Suprapubic skin (tissue), 4 donors: ENCODE measurements around the gene ADAMTS2. TPM values are rescaled to one million over a fixed set of nuclear protein-coding genes. Genes with fewer than 3 reads are reported as not detected.

ENCODE experiments used
- DNase-seq, 2 donors: peaks; one replicate each; pipeline ENCODE4 v3.0.0-alpha.2; 2019; ENCODE audit warnings: low spot score in 2 of 2
- H3K27ac ChIP-seq: fragments of 200-600 bp; sonication (generic); one replicate; pipeline ENCODE4 v1.5.1; 2019
- H3K27me3 ChIP-seq: fragments of 200-600 bp; sonication (generic); one replicate; pipeline ENCODE4 v1.5.1; 2019
- H3K36me3 ChIP-seq: fragments of 200-600 bp; sonication (generic); one replicate; pipeline ENCODE4 v1.5.1; 2019
- H3K4me1 ChIP-seq: fragments of 200-600 bp; sonication (generic); one replicate; pipeline ENCODE4 v1.5.1; 2019
- H3K4me3 ChIP-seq: fragments of 200-600 bp; sonication (generic); one replicate; pipeline ENCODE4 v1.5.1; 2019; ENCODE audit warnings: mild to moderate bottlenecking
- H3K9me3 ChIP-seq: fragments of 200-600 bp; sonication (generic); one replicate; pipeline ENCODE4 v1.5.1; 2019
- EP300 ChIP-seq: sonication (generic); formaldehyde crosslinking; IDR thresholded peaks from one replicate; pipeline ENCODE4 v1.6.1; 2017; ENCODE audit warnings: antibody characterized with exemption
- POLR2A ChIP-seq, 2 donors: fragments of 450-650 bp; IDR thresholded peaks; one replicate each; pipeline ENCODE4 v1.6.1; 2017; ENCODE audit warnings: antibody characterized with exemption in 2 of 2, mild to moderate bottlenecking in 2 of 2, moderate library complexity in 2 of 2
- POLR2AphosphoS5 ChIP-seq, 3 donors: sonication (generic); formaldehyde crosslinking; IDR thresholded peaks; one replicate each; pipeline ENCODE4 v1.6.1; 2017; ENCODE audit warnings: antibody characterized with exemption in 3 of 3
- WGBS: methylation state at CpG from one replicate; pipeline ENCODE4 v1.1.5; 2018; 5-methylcytosine and 5-hydroxymethylcytosine counted together
- total RNA-seq, 4 donors: library from RNA; depleted of rRNA; stranded (reverse); fragments of >200 nt; gene quantifications; one replicate each; pipeline ENCODE4 v1.1.0, GENCODE V29; 2016
- TF ChIP-seq, protein P1 (sequence below), 2 donors: fragments of 200-600 bp in 1 of 2; fragments of 450-650 bp in 1 of 2; sonication (generic) in 1 of 2; IDR thresholded peaks; one replicate each; pipeline ENCODE4 v1.5.1; 2016 to 2019; ENCODE audit warnings: antibody characterized with exemption in 2 of 2, mild to moderate bottlenecking in 1 of 2, moderate library complexity in 1 of 2

ADAMTS2 gene
- total RNA-seq, 4 donors from 2014 or later = 3.1 to 5.5 (median 4.3) TPM

DNA sequence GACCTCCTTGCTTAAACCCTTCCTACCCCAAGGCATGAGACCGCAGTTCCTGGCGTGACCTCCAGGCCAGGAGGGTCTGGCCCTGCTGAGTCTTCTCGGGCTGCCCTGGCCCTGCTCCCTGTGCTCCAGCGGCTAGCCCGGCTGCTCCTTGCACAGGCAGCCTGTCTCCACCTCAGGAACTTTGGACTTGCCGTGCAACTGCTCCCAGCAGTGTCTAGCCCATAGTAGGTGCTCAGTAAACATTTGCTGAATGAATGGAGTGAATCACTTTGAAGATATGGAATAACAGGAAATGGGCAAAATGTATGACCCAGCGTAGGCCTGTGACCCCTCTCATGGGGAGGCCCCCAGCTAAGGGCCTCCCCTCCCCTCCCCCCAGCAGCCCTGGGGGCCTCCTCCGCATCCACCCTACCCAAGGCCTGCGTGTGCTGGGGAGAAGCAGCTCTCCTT is 158.0 kb downstream of the ADAMTS2 start:
- H3K27me3 ChIP-seq = peaks cover 17% of the 10 kb centered on the region
- TF ChIP-seq EP300 (no peak), POLR2A (IDR thresholded peaks at IDR 0.05) (no peak), POLR2AphosphoS5 (IDR thresholded peaks at IDR 0.05) (no peak)
- TF ChIP-seq, protein P1, sequence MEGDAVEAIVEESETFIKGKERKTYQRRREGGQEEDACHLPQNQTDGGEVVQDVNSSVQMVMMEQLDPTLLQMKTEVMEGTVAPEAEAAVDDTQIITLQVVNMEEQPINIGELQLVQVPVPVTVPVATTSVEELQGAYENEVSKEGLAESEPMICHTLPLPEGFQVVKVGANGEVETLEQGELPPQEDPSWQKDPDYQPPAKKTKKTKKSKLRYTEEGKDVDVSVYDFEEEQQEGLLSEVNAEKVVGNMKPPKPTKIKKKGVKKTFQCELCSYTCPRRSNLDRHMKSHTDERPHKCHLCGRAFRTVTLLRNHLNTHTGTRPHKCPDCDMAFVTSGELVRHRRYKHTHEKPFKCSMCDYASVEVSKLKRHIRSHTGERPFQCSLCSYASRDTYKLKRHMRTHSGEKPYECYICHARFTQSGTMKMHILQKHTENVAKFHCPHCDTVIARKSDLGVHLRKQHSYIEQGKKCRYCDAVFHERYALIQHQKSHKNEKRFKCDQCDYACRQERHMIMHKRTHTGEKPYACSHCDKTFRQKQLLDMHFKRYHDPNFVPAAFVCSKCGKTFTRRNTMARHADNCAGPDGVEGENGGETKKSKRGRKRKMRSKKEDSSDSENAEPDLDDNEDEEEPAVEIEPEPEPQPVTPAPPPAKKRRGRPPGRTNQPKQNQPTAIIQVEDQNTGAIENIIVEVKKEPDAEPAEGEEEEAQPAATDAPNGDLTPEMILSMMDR (IDR thresholded peaks at IDR 0.05) = no peak
- H3K4me3 ChIP-seq = no peak overlapping the region

DNA sequence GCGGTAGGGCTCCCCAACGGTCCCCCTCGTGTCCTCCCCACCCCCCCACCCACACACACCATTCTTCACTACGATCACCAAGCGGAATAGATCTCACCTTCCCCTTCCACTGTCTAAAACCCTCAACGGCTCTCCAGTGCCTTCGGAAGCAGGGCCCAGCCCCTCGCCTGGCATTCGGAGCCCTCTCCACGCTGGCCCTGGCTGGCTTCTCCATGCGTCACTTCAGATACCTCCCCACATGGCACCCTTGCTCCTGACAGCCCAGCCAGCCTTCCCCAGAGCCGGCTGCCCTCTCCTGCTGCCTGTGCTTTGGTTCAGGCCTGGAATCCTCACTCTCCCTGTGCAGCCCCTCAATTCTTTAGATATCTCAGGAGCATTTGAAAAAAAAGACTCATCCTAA is 158.5 kb downstream of the ADAMTS2 start:
- TF ChIP-seq, protein P1 (IDR thresholded peaks at IDR 0.05) = no peak
- TF ChIP-seq POLR2A (IDR thresholded peaks at IDR 0.05) = no peak
- H3K9me3 ChIP-seq = no peaks in the 10 kb centered on the region
- DNase-seq = no peak
- H3K36me3 ChIP-seq = no peaks in the 10 kb centered on the region
- 91% methylated on average over 11 of the region's 12 CpGs for WGBS
- H3K4me3 ChIP-seq = no peak overlapping the region
- H3K4me1 ChIP-seq = no peaks in the 10 kb centered on the region
- peaks cover 17% of the 10 kb centered on the region for H3K27me3 ChIP-seq
- no peak overlapping the region for H3K27ac ChIP-seq

More for the DNA sequence above, 158.0 kb downstream of the ADAMTS2 start:
- H3K9me3 ChIP-seq = no peaks in the 10 kb centered on the region
- H3K27ac ChIP-seq = no peak overlapping the region
- WGBS = 87% methylated on average over 8 of the region's 9 CpGs
- no peaks in the 10 kb centered on the region for H3K4me1 ChIP-seq
- DNase-seq = no peak
- no peaks in the 10 kb centered on the region for H3K36me3 ChIP-seq

DNA sequence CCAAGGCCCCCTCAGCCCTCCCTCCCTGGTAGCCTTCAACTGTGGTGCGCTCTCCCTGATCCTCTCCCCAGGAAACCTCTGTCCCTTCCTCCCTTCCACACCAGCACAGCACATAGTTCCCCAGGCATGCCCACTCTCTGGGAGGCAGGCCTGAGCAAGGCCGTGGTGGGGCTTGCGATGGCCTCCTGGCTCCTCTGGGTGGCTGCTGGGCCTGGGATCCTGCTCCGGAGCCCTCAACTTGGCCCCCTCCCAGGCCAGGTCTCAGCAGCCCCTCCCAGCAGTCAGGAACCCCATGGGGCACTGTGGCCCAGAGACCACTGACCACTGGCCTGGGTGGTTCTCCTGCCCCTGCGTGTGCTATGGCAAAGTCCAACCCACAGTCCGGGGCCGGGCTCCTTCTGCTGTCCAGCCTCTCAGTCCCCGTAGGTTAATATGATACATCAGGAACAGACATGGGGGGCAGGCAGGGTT is 159.3 kb downstream of the ADAMTS2 start:
- H3K27ac ChIP-seq = no peak overlapping the region
- TF ChIP-seq POLR2A (IDR thresholded peaks at IDR 0.05) (no peak), POLR2AphosphoS5 (IDR thresholded peaks at IDR 0.05) (no peak), EP300 (no peak)
- TF ChIP-seq, protein P1 (IDR thresholded peaks at IDR 0.05) = no peak
- H3K36me3 ChIP-seq = no peaks in the 10 kb centered on the region
- no peak for DNase-seq
- WGBS = 86% methylated on average over 7 of the region's 8 CpGs
- no peaks in the 10 kb centered on the region for H3K4me1 ChIP-seq
- peaks cover 12% of the 10 kb centered on the region for H3K27me3 ChIP-seq
- no peaks in the 10 kb centered on the region for H3K9me3 ChIP-seq
- no peak overlapping the region for H3K4me3 ChIP-seq

DNA sequence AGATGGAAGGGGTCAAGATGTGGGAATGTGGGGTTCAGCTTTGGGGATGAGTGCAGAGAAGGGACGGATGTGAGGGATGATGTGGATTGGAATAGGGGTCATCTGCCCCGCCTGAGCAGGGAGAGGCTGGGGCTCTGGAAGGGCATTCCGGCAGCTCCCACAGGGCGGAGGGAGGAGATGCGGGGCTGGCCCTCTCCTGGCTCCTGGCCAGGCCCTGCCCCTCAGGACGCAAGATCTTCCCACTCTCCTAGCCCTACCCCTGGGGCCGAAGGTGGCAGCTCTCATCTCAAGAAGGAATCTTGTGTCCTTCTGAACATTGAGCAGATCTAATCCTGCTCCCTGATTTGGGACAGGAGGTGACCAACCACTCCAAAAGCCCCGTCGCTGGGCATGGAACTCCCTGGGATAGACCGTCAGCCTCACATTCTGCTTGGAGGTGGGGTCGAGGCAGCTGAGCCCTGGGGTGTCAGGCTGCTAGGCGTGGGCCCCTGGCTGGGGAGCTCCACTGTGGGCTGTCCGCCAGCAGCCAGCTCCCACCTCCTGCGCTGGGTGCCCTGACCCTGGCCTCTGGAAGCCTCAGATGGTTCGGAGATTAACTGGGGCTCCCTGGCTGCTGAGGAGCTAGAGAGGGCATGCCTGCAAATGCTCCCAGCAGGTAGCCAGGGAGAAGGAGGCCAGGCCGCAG is 159.9 kb downstream of the ADAMTS2 start:
- Histone ChIP-seq H3K4me3 (no peak overlapping the region), H3K9me3 (no peaks in the 10 kb centered on the region), H3K27me3 (peaks cover 12% of the 10 kb centered on the region), H3K27ac (no peak overlapping the region), H3K4me1 (no peaks in the 10 kb centered on the region), H3K36me3 (no peaks in the 10 kb centered on the region)
- DNase-seq = no peak
- 67% methylated on average over 10 of the region's 16 CpGs for WGBS
- TF ChIP-seq EP300 (no peak), POLR2A (IDR thresholded peaks at IDR 0.05) (no peak), POLR2AphosphoS5 (IDR thresholded peaks at IDR 0.05) (no peak)
- TF ChIP-seq, protein P1 (IDR thresholded peaks at IDR 0.05) = no peak

DNA sequence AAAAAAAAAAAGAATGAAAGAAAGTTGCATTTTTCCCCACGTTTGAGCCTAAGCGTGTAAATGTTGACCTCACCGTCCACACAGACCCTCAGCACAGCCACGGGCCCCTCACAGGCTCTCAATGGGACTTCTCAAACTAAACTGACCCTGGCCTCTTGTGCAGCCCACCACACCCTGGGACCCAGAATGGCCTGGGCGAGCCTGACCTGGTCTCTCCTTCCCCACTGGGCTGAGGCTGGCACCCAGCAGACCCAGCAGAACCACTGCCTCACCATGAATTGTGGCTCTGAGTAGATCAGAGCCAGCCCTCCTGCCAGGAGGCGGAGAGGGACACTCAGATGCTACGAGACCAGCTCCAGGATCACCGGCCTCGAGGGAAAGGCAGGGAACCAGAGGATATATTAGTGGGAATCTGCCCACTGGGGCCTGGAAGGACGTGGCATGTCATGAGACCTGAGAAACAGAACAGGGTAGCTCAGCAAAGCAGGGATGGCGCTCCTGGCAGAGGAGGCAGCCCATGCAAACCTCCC is 160.7 kb downstream of the ADAMTS2 start:
- no peak overlapping the region for H3K4me3 ChIP-seq
- TF ChIP-seq POLR2A (IDR thresholded peaks at IDR 0.05) (no peak), POLR2AphosphoS5 (IDR thresholded peaks at IDR 0.05) (no peak), EP300 (no peak)
- TF ChIP-seq, protein P1 (IDR thresholded peaks at IDR 0.05) = no peak

More for the DNA sequence above, 160.7 kb downstream of the ADAMTS2 start:
- H3K9me3 ChIP-seq = no peaks in the 10 kb centered on the region
- H3K27ac ChIP-seq = no peak overlapping the region
- H3K4me1 ChIP-seq = no peaks in the 10 kb centered on the region
- H3K36me3 ChIP-seq = peaks cover 4% of the 10 kb centered on the region
- no peak for DNase-seq
- H3K27me3 ChIP-seq = peaks cover 14% of the 10 kb centered on the region
- 83% methylated on average over 11 of the region's 11 CpGs for WGBS
